Right ventricle myocardium superior (tissue), 1 donor: ENCODE measurements around the gene CTDSPL2. TPM values are rescaled to one million over a fixed set of nuclear protein-coding genes. Genes with fewer than 3 reads are reported as not detected.
A peak's percentile ranks its signal among the peaks of the same experiment; 100 is the strongest.
"Not testable (repeated sequence)": the region's sequence is repeated elsewhere in the genome, so short reads cannot be mapped to it uniquely, and the experiment has no call there.

Experiments
- ATAC-seq: fragments of 200-7000 bp; cut with Tn5 transposase; one replicate; pipeline ENCODE4 v1.9.1; 2020; ENCODE audit warnings: mild to moderate bottlenecking; ENCODE audit not compliant: poor library complexity
- DNase-seq: peaks from one replicate; pipeline ENCODE4 v3.0.0-alpha.2; 2020
- intact Hi-C: fragments of 100-400 bp; cut with DNase I; formaldehyde crosslinking; loops from one replicate; pipeline ENCODE4 v1.11.2; 2022
- long read RNA-seq: library from polyadenylated mRNA; unstranded; transcript quantifications from one replicate; pipeline ENCODE4 v2.0.0, GENCODE V29; 2021
- total RNA-seq: library from RNA; stranded (reverse); fragmentation: NEBNext Ultra II Directional; extraction: Animal tissue kit (Norgen Biotek cat#: 25700); gene quantifications from one replicate; pipeline ENCODE4 v1.2.1, GENCODE V29; 2021
- donor health status: DM: no; HTN: yes; CAD: no; lungs with severe emphysema.

CTDSPL2 gene
- total RNA-seq = 16.6 TPM
- long read RNA-seq, full-length matches to known transcripts = 4 of 14 reads
- long read RNA-seq, partial matches to known transcripts = 10 of 14 reads
- long read RNA-seq, other reads (novel, unspliced or antisense) = 0 of 14 reads

- peak; percentile 99 for DNase-seq
- peak; percentile 98 for ATAC-seq
- intact Hi-C loops = no loop called here
Measured at GRCh38 chr15:44426975-44427755, at the start of gene CTDSPL2. CTDSPL2 (plus strand) TSS chr15:44427629; CDS start chr15:44459015, 31,386 bp downstream.

GRCh38 chr15:44381236-44381635, 46.2 kb upstream of the CTDSPL2 start:
- intact Hi-C loops = no loop called here
- ATAC-seq = peak; percentile 65
- DNase-seq = no peak

GRCh38 chr15:44385344-44385942, 42.0 kb upstream of the CTDSPL2 start:
- ATAC-seq (no peak), DNase-seq (no peak)
- intact Hi-C loops = no loop called here

GRCh38 chr15:44394062-44394461, 33.4 kb upstream of the CTDSPL2 start:
- intact Hi-C loops = no loop called here
- ATAC-seq (no peak), DNase-seq (no peak)

GRCh38 chr15:44394562-44394961, 32.9 kb upstream of the CTDSPL2 start:
- ATAC-seq = no peak
- intact Hi-C loops = no loop called here
- DNase-seq = no peak

- ATAC-seq = no peak
- no peak for DNase-seq
- intact Hi-C loops = no loop called here
Measured at GRCh38 chr15:44397869-44398268, 29.6 kb upstream of the CTDSPL2 start.

GRCh38 chr15:44414001-44414400, 13.4 kb upstream of the CTDSPL2 start:
- no peak for ATAC-seq
- no peak for DNase-seq
- intact Hi-C loops = no loop called here

- peak; percentile 13 for ATAC-seq
- intact Hi-C loops = no loop called here
- no peak for DNase-seq
Measured at GRCh38 chr15:44427756-44428724, 611 bp downstream of the CTDSPL2 start.

GRCh38 chr15:44435893-44436667, 8.7 kb downstream of the CTDSPL2 start:
- ATAC-seq (no peak), DNase-seq (no peak)
- intact Hi-C loops = no loop called here

GRCh38 chr15:44438402-44438801, 11.0 kb downstream of the CTDSPL2 start:
- no peak for ATAC-seq
- intact Hi-C loops = no loop called here
- DNase-seq = no peak

GRCh38 chr15:44441095-44441501, 13.7 kb downstream of the CTDSPL2 start:
- intact Hi-C loops = no loop called here
- DNase-seq = no peak
- ATAC-seq = peak; percentile 51

- intact Hi-C loops = no loop called here
- DNase-seq (no peak), ATAC-seq (no peak)
Measured at GRCh38 chr15:44443515-44443914, 16.1 kb downstream of the CTDSPL2 start.

- intact Hi-C loops = no loop called here
- peak; percentile 12 for ATAC-seq
- no peak for DNase-seq
Measured at GRCh38 chr15:44447772-44448376, 20.4 kb downstream of the CTDSPL2 start.

- DNase-seq (no peak), ATAC-seq (no peak)
- intact Hi-C loops = no loop called here
Measured at GRCh38 chr15:44450172-44450571, 22.7 kb downstream of the CTDSPL2 start.

- intact Hi-C loops, DNase-seq, ATAC-seq: not testable (repeated sequence)
Measured at GRCh38 chr15:44453578-44454283, 26.3 kb downstream of the CTDSPL2 start.

GRCh38 chr15:44458429-44458828, 31.0 kb downstream of the CTDSPL2 start:
- ATAC-seq (no peak), DNase-seq (no peak)
- intact Hi-C loops = no loop called here

GRCh38 chr15:44468709-44469385, 41.4 kb downstream of the CTDSPL2 start:
- intact Hi-C loops = no loop called here
- ATAC-seq = no peak
- no peak for DNase-seq
